Neuronal stem cell (in vitro differentiated cells): Measurements from ENCODE around the gene MDFIC.

Experiments
- DNase-seq: peaks from one replicate; pipeline ENCODE4 v3.0.0-alpha.2; 2013; ENCODE audit warnings: low spot score
- H2AFZ ChIP-seq: one replicate; pipeline ENCODE4 v1.6.1; 2013; ENCODE audit warnings: mild to moderate bottlenecking, low read length, inconsistent platforms
- H2AK5ac ChIP-seq: 2 replicates; pipeline ENCODE4 v1.6.1; 2013; ENCODE audit warnings: low read depth, mild to moderate bottlenecking, inconsistent platforms, low read length, moderate library complexity, mixed read lengths
- H2BK120ac ChIP-seq: 2 replicates; pipeline ENCODE4 v1.6.1; 2013; ENCODE audit warnings: low read depth, mild to moderate bottlenecking, inconsistent platforms, low read length, moderate library complexity, mixed read lengths
- H2BK12ac ChIP-seq: one replicate; pipeline ENCODE4 v1.6.1; 2013; ENCODE audit warnings: low read length, inconsistent platforms
- H2BK15ac ChIP-seq: 2 replicates; pipeline ENCODE4 v1.6.1; 2013; ENCODE audit warnings: mild to moderate bottlenecking, low read length, inconsistent platforms, mixed read lengths
- H2BK5ac ChIP-seq: one replicate; pipeline ENCODE4 v1.6.1; 2013; ENCODE audit warnings: inconsistent platforms, mild to moderate bottlenecking, low read length, moderate library complexity
- H3K14ac ChIP-seq: one replicate; pipeline ENCODE4 v1.6.1; 2013; ENCODE audit warnings: low read length, inconsistent platforms
- H3K18ac ChIP-seq: 2 replicates; pipeline ENCODE4 v1.6.1; 2013; ENCODE audit warnings: low read length, inconsistent platforms
- H3K23ac ChIP-seq: 2 replicates; pipeline ENCODE4 v1.6.1; 2013; ENCODE audit warnings: low read depth, mild to moderate bottlenecking, mixed read lengths, low read length, inconsistent platforms; ENCODE audit not compliant: poor library complexity
- H3K27ac ChIP-seq: replicated peaks from 3 replicates; pipeline ENCODE4 v1.5.1; 2013; ENCODE audit warnings: low read length, inconsistent platforms
- H3K27me3 ChIP-seq, 3 experiments: 2 replicates each; pipeline ENCODE4 v1.6.1; 2013; ENCODE audit warnings: low read length in 3 of 3, mild to moderate bottlenecking in 2 of 3, inconsistent platforms in 1 of 3, low read depth in 1 of 3, mixed read lengths in 1 of 3, moderate library complexity in 1 of 3; ENCODE audit not compliant: control insufficient read depth in 3 of 3, insufficient read depth in 3 of 3
- H3K36me3 ChIP-seq, 2 donors: replicated peaks in 1 of 2; 2 replicates each; pipeline ENCODE4 v1.6.1; 2013; ENCODE audit warnings: low read length in 2 of 2; ENCODE audit not compliant: control insufficient read depth in 2 of 2, insufficient read depth in 2 of 2
- H3K4ac ChIP-seq: 2 replicates; pipeline ENCODE4 v1.6.1; 2013; ENCODE audit warnings: inconsistent platforms, mild to moderate bottlenecking, low read length, moderate library complexity
- H3K4me1 ChIP-seq, 2 donors: 1 replicate in 1 of 2; 2 replicates in 1 of 2; pipeline ENCODE4 v1.6.1; 2013; ENCODE audit warnings: low read length in 2 of 2, low read depth in 1 of 2; ENCODE audit not compliant: control insufficient read depth in 2 of 2, insufficient read depth in 1 of 2
- H3K4me2 ChIP-seq: one replicate; pipeline ENCODE4 v1.6.1; 2013; ENCODE audit warnings: mild to moderate bottlenecking, low read length, inconsistent platforms; ENCODE audit not compliant: insufficient read depth, poor library complexity, severe bottlenecking
- H3K4me3 ChIP-seq, 2 donors: 2 replicates each; pipeline ENCODE4 v1.5.1; 2013; ENCODE audit warnings: low read length in 2 of 2, mild to moderate bottlenecking in 2 of 2, inconsistent platforms in 1 of 2, moderate library complexity in 1 of 2
- H3K79me1 ChIP-seq: one replicate; pipeline ENCODE4 v1.6.1; 2013; ENCODE audit warnings: low read depth, mild to moderate bottlenecking, inconsistent platforms, low read length, moderate library complexity
- H3K9ac ChIP-seq: one replicate; pipeline ENCODE4 v1.6.1; 2013; ENCODE audit warnings: mild to moderate bottlenecking, low read depth, low read length, inconsistent platforms; ENCODE audit not compliant: poor library complexity
- H3K9me3 ChIP-seq, 2 donors: replicated peaks in 1 of 2; 2 replicates each; pipeline versions ENCODE3 to v1.6.1; 2013; ENCODE audit warnings: low read length in 2 of 2, mild to moderate bottlenecking in 2 of 2, inconsistent platforms in 1 of 2, low read depth in 1 of 2, mixed read lengths in 1 of 2, moderate library complexity in 1 of 2; ENCODE audit not compliant: control insufficient read depth in 2 of 2, insufficient read depth in 1 of 2
- H4K8ac ChIP-seq: one replicate; pipeline ENCODE4 v1.6.1; 2013; ENCODE audit warnings: low read depth, mild to moderate bottlenecking, inconsistent platforms, low read length, moderate library complexity
- H4K91ac ChIP-seq: one replicate; pipeline ENCODE4 v1.6.1; 2013; ENCODE audit warnings: low read length, low read depth, mild to moderate bottlenecking, inconsistent platforms; ENCODE audit not compliant: poor library complexity
- WGBS, 2 donors: extraction: QIAGEN DNeasy Blood & Tissue Kit; methylation state at CpG; one replicate each; pipeline ENCODE4 v1.1.7; 2013; ENCODE audit warnings: missing lambda C conversion rate in 2 of 2, mixed read lengths in 1 of 2; ENCODE audit not compliant: insufficient read length in 2 of 2, insufficient replicate concordance in 1 of 2; ENCODE audit errors: extremely low coverage in 2 of 2; 5-methylcytosine and 5-hydroxymethylcytosine counted together

MDFIC gene

GRCh38 chr7:115032715-115033703 is 111.1 kb downstream of the MDFIC start:
- H4K91ac ChIP-seq = no peak overlapping the region
- H3K36me3 ChIP-seq = no peaks in the 10 kb centered on the region
- H2BK120ac ChIP-seq = no peak overlapping the region
- no peak overlapping the region for H3K27ac ChIP-seq
- WGBS, 2 donors = no CpG with 5 or more reads among the region's 5 CpGs
- no peak overlapping the region for H3K14ac ChIP-seq
- no peak overlapping the region for H3K18ac ChIP-seq
- H3K27me3 ChIP-seq = no peaks in the 10 kb centered on the region
- H4K8ac ChIP-seq = no peak overlapping the region
- DNase-seq = no peak
- H3K4ac ChIP-seq = no peak overlapping the region
- H2BK5ac ChIP-seq = no peak overlapping the region
- peaks cover 0 to 11% of the 10 kb centered on the region in 2 donors for H3K4me1 ChIP-seq
- H3K9ac ChIP-seq = no peak overlapping the region
- H3K9me3 ChIP-seq = no peaks in the 10 kb centered on the region
- no peak overlapping the region for H2BK12ac ChIP-seq
- H2AFZ ChIP-seq = no peak overlapping the region
- H3K79me1 ChIP-seq = no peaks in the 10 kb centered on the region
- H2BK15ac ChIP-seq = no peak overlapping the region
- no peak overlapping the region for H2AK5ac ChIP-seq
- no peak overlapping the region for H3K4me3 ChIP-seq
- no peak overlapping the region for H3K4me2 ChIP-seq
- H3K23ac ChIP-seq = no peak overlapping the region

- Histone ChIP-seq H3K23ac (no peak overlapping the region), H4K8ac (no peak overlapping the region), H3K4me2 (no peak overlapping the region), H4K91ac (no peak overlapping the region), H2AK5ac (no peak overlapping the region), H3K27ac (no peak overlapping the region), H3K9me3 (no peaks in the 10 kb centered on the region), H3K4me1 (peaks cover 0 to 11% of the 10 kb centered on the region in 2 donors), H3K4ac (no peak overlapping the region), H2BK5ac (no peak overlapping the region), H2BK12ac (no peak overlapping the region), H3K79me1 (no peaks in the 10 kb centered on the region), H2BK120ac (no peak overlapping the region), H3K9ac (no peak overlapping the region), H3K18ac (no peak overlapping the region), H2AFZ (no peak overlapping the region), H3K36me3 (no peaks in the 10 kb centered on the region), H3K27me3 (no peaks in the 10 kb centered on the region), H3K14ac (no peak overlapping the region), H2BK15ac (no peak overlapping the region), H3K4me3 (no peak overlapping the region)
- DNase-seq = no peak
- WGBS, 2 donors = no CpG with 5 or more reads among the region's 1 CpG
Measured at GRCh38 chr7:115033917-115034459, 112.1 kb downstream of the MDFIC start.

- no peak overlapping the region for H3K23ac ChIP-seq
- H2BK120ac ChIP-seq = no peak overlapping the region
- no peak for DNase-seq
- H2BK12ac ChIP-seq = no peak overlapping the region
- no peak overlapping the region for H3K4me3 ChIP-seq
- no peak overlapping the region for H2AFZ ChIP-seq
- H3K79me1 ChIP-seq = no peaks in the 10 kb centered on the region
- H3K18ac ChIP-seq = no peak overlapping the region
- no peak overlapping the region for H2BK15ac ChIP-seq
- no peak overlapping the region for H2AK5ac ChIP-seq
- no peak overlapping the region for H3K4me2 ChIP-seq
- H3K14ac ChIP-seq = no peak overlapping the region
- no peaks in the 10 kb centered on the region for H3K27me3 ChIP-seq
- no peak overlapping the region for H3K4ac ChIP-seq
- H3K9me3 ChIP-seq = no peaks in the 10 kb centered on the region
- no CpG with 5 or more reads among the region's 2 CpGs for WGBS, 2 donors
- no peak overlapping the region for H4K8ac ChIP-seq
- H3K9ac ChIP-seq = no peak overlapping the region
- H4K91ac ChIP-seq = no peak overlapping the region
- no peaks in the 10 kb centered on the region for H3K36me3 ChIP-seq
- peaks cover 0 to 11% of the 10 kb centered on the region in 2 donors for H3K4me1 ChIP-seq
- no peak overlapping the region for H2BK5ac ChIP-seq
- no peak overlapping the region for H3K27ac ChIP-seq
Measured at GRCh38 chr7:115034515-115034914, 112.6 kb downstream of the MDFIC start.

GRCh38 chr7:115037128-115037802 is 115.4 kb downstream of the MDFIC start:
- H3K9ac ChIP-seq = no peak overlapping the region
- no peaks in the 10 kb centered on the region for H3K79me1 ChIP-seq
- no peaks in the 10 kb centered on the region for H3K36me3 ChIP-seq
- H2BK120ac ChIP-seq = no peak overlapping the region
- H3K18ac ChIP-seq = no peak overlapping the region
- H3K9me3 ChIP-seq = no peaks in the 10 kb centered on the region
- peaks cover 0 to 11% of the 10 kb centered on the region in 2 donors for H3K4me1 ChIP-seq
- H4K91ac ChIP-seq = no peak overlapping the region
- no peak overlapping the region for H2BK5ac ChIP-seq
- H2AK5ac ChIP-seq = no peak overlapping the region
- H3K27me3 ChIP-seq = no peaks in the 10 kb centered on the region
- no peak overlapping the region for H2BK12ac ChIP-seq
- no peak overlapping the region for H4K8ac ChIP-seq
- no peak overlapping the region for H3K4ac ChIP-seq
- no peak overlapping the region for H3K27ac ChIP-seq
- no peak overlapping the region for H2AFZ ChIP-seq
- H3K23ac ChIP-seq = no peak overlapping the region
- DNase-seq = no peak
- no peak overlapping the region for H2BK15ac ChIP-seq
- no CpG with 5 or more reads among the region's 2 CpGs for WGBS, 2 donors
- H3K4me2 ChIP-seq = no peak overlapping the region
- no peak overlapping the region for H3K14ac ChIP-seq
- no peak overlapping the region for H3K4me3 ChIP-seq
